Suprapubic skin (tissue), 4 donors: ENCODE results near the gene NARS2. TPM values are rescaled to one million over a fixed set of nuclear protein-coding genes. Genes with fewer than 3 reads are reported as not detected.
"Not testable (repeated sequence)": the region's sequence is repeated elsewhere in the genome, so short reads cannot be mapped to it uniquely, and the experiment has no call there.

ENCODE experiments used
- DNase-seq, 2 donors: peaks; one replicate each; pipeline ENCODE4 v3.0.0-alpha.2; 2019; ENCODE audit warnings: low spot score in 2 of 2
- H3K27ac ChIP-seq: fragments of 200-600 bp; sonication (generic); one replicate; pipeline ENCODE4 v1.5.1; 2019
- H3K27me3 ChIP-seq: fragments of 200-600 bp; sonication (generic); one replicate; pipeline ENCODE4 v1.5.1; 2019
- H3K36me3 ChIP-seq: fragments of 200-600 bp; sonication (generic); one replicate; pipeline ENCODE4 v1.5.1; 2019
- H3K4me1 ChIP-seq: fragments of 200-600 bp; sonication (generic); one replicate; pipeline ENCODE4 v1.5.1; 2019
- H3K4me3 ChIP-seq: fragments of 200-600 bp; sonication (generic); one replicate; pipeline ENCODE4 v1.5.1; 2019; ENCODE audit warnings: mild to moderate bottlenecking
- H3K9me3 ChIP-seq: fragments of 200-600 bp; sonication (generic); one replicate; pipeline ENCODE4 v1.5.1; 2019
- CTCF ChIP-seq, 2 donors: fragments of 200-600 bp in 1 of 2; fragments of 450-650 bp in 1 of 2; sonication (generic) in 1 of 2; IDR thresholded peaks; one replicate each; pipeline ENCODE4 v1.5.1; 2016 to 2019; ENCODE audit warnings: antibody characterized with exemption in 2 of 2, mild to moderate bottlenecking in 1 of 2, moderate library complexity in 1 of 2
- EP300 ChIP-seq: sonication (generic); formaldehyde crosslinking; IDR thresholded peaks from one replicate; pipeline ENCODE4 v1.6.1; 2017; ENCODE audit warnings: antibody characterized with exemption
- POLR2A ChIP-seq, 2 donors: fragments of 450-650 bp; IDR thresholded peaks; one replicate each; pipeline ENCODE4 v1.6.1; 2017; ENCODE audit warnings: antibody characterized with exemption in 2 of 2, mild to moderate bottlenecking in 2 of 2, moderate library complexity in 2 of 2
- POLR2AphosphoS5 ChIP-seq, 3 donors: sonication (generic); formaldehyde crosslinking; IDR thresholded peaks; one replicate each; pipeline ENCODE4 v1.6.1; 2017; ENCODE audit warnings: antibody characterized with exemption in 3 of 3
- WGBS: methylation state at CpG from one replicate; pipeline ENCODE4 v1.1.5; 2018; 5-methylcytosine and 5-hydroxymethylcytosine counted together
- total RNA-seq, 4 donors: library from RNA; depleted of rRNA; stranded (reverse); fragments of >200 nt; gene quantifications; one replicate each; pipeline ENCODE4 v1.1.0, GENCODE V29; 2016

The NARS2 gene
- total RNA-seq, 4 donors from 2014 or later: 10.9 to 14.7 (median 14.7) TPM

- H3K36me3 ChIP-seq: no peaks in the 10 kb centered on the region
- 89% methylated on average over 2 of the region's 2 CpGs for WGBS
- no peak for DNase-seq
- no peak overlapping the region for H3K27ac ChIP-seq
- H3K4me3 ChIP-seq: no peak overlapping the region
- no peaks in the 10 kb centered on the region for H3K27me3 ChIP-seq
- no peaks in the 10 kb centered on the region for H3K9me3 ChIP-seq
- TF ChIP-seq CTCF (IDR thresholded peaks at IDR 0.05): no peak
- no peak for TF ChIP-seq POLR2AphosphoS5 (IDR thresholded peaks at IDR 0.05)
- TF ChIP-seq EP300: no peak
- no peak for TF ChIP-seq POLR2A (IDR thresholded peaks at IDR 0.05)
- peaks cover 4% of the 10 kb centered on the region for H3K4me1 ChIP-seq
Measured at GRCh38 chr11:78552881-78553280, 21.8 kb downstream of the NARS2 start.

GRCh38 chr11:78552139-78552538 is 22.5 kb downstream of the NARS2 start:
- H3K4me1 ChIP-seq, H3K27me3 ChIP-seq, DNase-seq, H3K27ac ChIP-seq, H3K36me3 ChIP-seq, H3K4me3 ChIP-seq, H3K9me3 ChIP-seq: not testable (repeated sequence)
- 95% methylated on average over 6 of the region's 6 CpGs for WGBS

- no peak for TF ChIP-seq EP300
- TF ChIP-seq CTCF (IDR thresholded peaks at IDR 0.05): no peak
- no peak for TF ChIP-seq POLR2A (IDR thresholded peaks at IDR 0.05)
- no peak for TF ChIP-seq POLR2AphosphoS5 (IDR thresholded peaks at IDR 0.05)
- Histone ChIP-seq H3K4me1 (peaks cover 4% of the 10 kb centered on the region), H3K27me3 (no peaks in the 10 kb centered on the region), H3K27ac (no peak overlapping the region), H3K4me3 (no peak overlapping the region), H3K36me3 (no peaks in the 10 kb centered on the region), H3K9me3 (no peaks in the 10 kb centered on the region)
- WGBS: 68% methylated on average over 6 of the region's 6 CpGs
- DNase-seq: no peak
Measured at GRCh38 chr11:78551066-78551465, 23.6 kb downstream of the NARS2 start.

GRCh38 chr11:78549624-78550409 is 24.8 kb downstream of the NARS2 start:
- no peaks in the 10 kb centered on the region for H3K9me3 ChIP-seq
- no peak overlapping the region for H3K27ac ChIP-seq
- no peaks in the 10 kb centered on the region for H3K36me3 ChIP-seq
- no peaks in the 10 kb centered on the region for H3K27me3 ChIP-seq
- WGBS: 79% methylated on average over 3 of the region's 3 CpGs
- no peak for DNase-seq
- no peak for TF ChIP-seq POLR2AphosphoS5 (IDR thresholded peaks at IDR 0.05)
- no peak for TF ChIP-seq CTCF (IDR thresholded peaks at IDR 0.05)
- TF ChIP-seq POLR2A (IDR thresholded peaks at IDR 0.05): no peak
- TF ChIP-seq EP300: no peak
- no peak overlapping the region for H3K4me3 ChIP-seq
- peaks cover 4% of the 10 kb centered on the region for H3K4me1 ChIP-seq

GRCh38 chr11:78548911-78549590 is 25.6 kb downstream of the NARS2 start:
- no peak overlapping the region for H3K4me3 ChIP-seq
- 70% methylated on average over 2 of the region's 2 CpGs for WGBS
- H3K9me3 ChIP-seq: no peaks in the 10 kb centered on the region
- no peak overlapping the region for H3K27ac ChIP-seq
- no peak for DNase-seq
- no peaks in the 10 kb centered on the region for H3K27me3 ChIP-seq
- H3K36me3 ChIP-seq: no peaks in the 10 kb centered on the region
- peaks cover 4% of the 10 kb centered on the region for H3K4me1 ChIP-seq
- TF ChIP-seq EP300 (no peak), POLR2A (IDR thresholded peaks at IDR 0.05) (no peak), CTCF (IDR thresholded peaks at IDR 0.05) (no peak), POLR2AphosphoS5 (IDR thresholded peaks at IDR 0.05) (no peak)
